GM23338 (cell line): ENCODE measurements around the gene HSPB2. TPM values are rescaled to one million over a fixed set of nuclear protein-coding genes. Genes with fewer than 3 reads are reported as not detected.

Experiments
- ATAC-seq: fragments of 200-7000 bp; cut with Tn5 transposase; 3 replicates; pipeline ENCODE4 v1.9.1; 2020
- DNase-seq: peaks from one replicate; pipeline ENCODE4 v3.0.0-alpha.2; 2015; ENCODE audit warnings: low spot score
- H2AFZ ChIP-seq: fragments of 200-600 bp; sonication (generic); 2 replicates; pipeline ENCODE4 v1.8.0; 2016; ENCODE audit warnings: antibody characterized with exemption, mild to moderate bottlenecking, moderate library complexity
- H3F3A ChIP-seq: fragments of 200-600 bp; sonication (generic); replicated peaks from 2 replicates; pipeline ENCODE4 v1.8.0; 2017; ENCODE audit warnings: antibody characterized with exemption, mixed run types, low read depth
- H3K27ac ChIP-seq: fragments of 200-600 bp; sonication (generic); 2 replicates; pipeline ENCODE4 v1.6.1; 2016; ENCODE audit warnings: low read depth
- H3K27me3 ChIP-seq: fragments of 200-600 bp; sonication (generic); 2 replicates; pipeline ENCODE4 v1.8.0; 2016; ENCODE audit warnings: mild to moderate bottlenecking, mixed run types, moderate library complexity; ENCODE audit not compliant: insufficient read depth
- H3K36me3 ChIP-seq: fragments of 200-600 bp; sonication (generic); 2 replicates; pipeline ENCODE4 v1.8.0; 2016; ENCODE audit warnings: mild to moderate bottlenecking; ENCODE audit not compliant: insufficient read depth
- H3K4me1 ChIP-seq: fragments of 200-600 bp; sonication (generic); 2 replicates; pipeline ENCODE4 v1.8.0; 2016; ENCODE audit warnings: mild to moderate bottlenecking, moderate library complexity; ENCODE audit not compliant: insufficient read depth
- H3K4me2 ChIP-seq: fragments of 200-600 bp; sonication (generic); 2 replicates; pipeline ENCODE4 v1.7.1; 2017; ENCODE audit warnings: mixed run types
- H3K4me3 ChIP-seq: fragments of 200-600 bp; sonication (generic); 2 replicates; pipeline ENCODE4 v1.6.1; 2016; ENCODE audit warnings: mixed run types
- H3K79me2 ChIP-seq: fragments of 200-600 bp; sonication (generic); replicated peaks from 2 replicates; pipeline ENCODE4 v1.8.0; 2017; ENCODE audit warnings: mild to moderate bottlenecking; ENCODE audit not compliant: insufficient read depth
- H3K9me2 ChIP-seq: fragments of 200-600 bp; sonication (generic); 2 replicates; pipeline ENCODE4 v1.8.0; 2017; ENCODE audit not compliant: insufficient read depth
- H4K20me1 ChIP-seq: fragments of 200-600 bp; sonication (generic); replicated peaks from 2 replicates; pipeline ENCODE4 v1.8.0; 2017; ENCODE audit warnings: mild to moderate bottlenecking; ENCODE audit not compliant: insufficient read depth
- H3K27ac Mint-ChIP-seq: 2 replicates; pipeline ENCODE4 v1.8.0; 2020; ENCODE audit warnings: inconsistent platforms, mild to moderate bottlenecking, moderate library complexity, mixed read lengths
- H3K27me3 Mint-ChIP-seq: 3 replicates; pipeline ENCODE4 v1.8.0; 2022; ENCODE audit warnings: low read depth, mild to moderate bottlenecking, moderate library complexity, mixed read lengths, inconsistent platforms; ENCODE audit not compliant: insufficient read depth, poor library complexity
- H3K36me3 Mint-ChIP-seq: 3 replicates; pipeline ENCODE4 v1.8.0; 2021; ENCODE audit warnings: low read depth, mild to moderate bottlenecking, inconsistent platforms, moderate library complexity, mixed read lengths
- H3K4me1 Mint-ChIP-seq: 3 replicates; pipeline ENCODE4 v1.8.0; 2020; ENCODE audit warnings: mild to moderate bottlenecking, inconsistent platforms, mixed read lengths
- H3K4me3 Mint-ChIP-seq: 3 replicates; pipeline ENCODE4 v1.8.0; 2021; ENCODE audit warnings: moderate library complexity, mild to moderate bottlenecking, inconsistent platforms, mixed read lengths
- H3K9me3 Mint-ChIP-seq: 3 replicates; pipeline ENCODE4 v1.8.0; 2020; ENCODE audit warnings: moderate library complexity, mild to moderate bottlenecking, inconsistent platforms, mixed read lengths
- CREB1 ChIP-seq: fragments of 250-450 bp; sonication (Bioruptor Pico); IDR thresholded peaks from 2 replicates; pipeline ENCODE4 v1.5.0; 2020; ENCODE audit warnings: low read depth, mild to moderate bottlenecking, moderate library complexity
- EZH2 ChIP-seq: fragments of 200-600 bp; sonication (generic); IDR thresholded peaks from one replicate; pipeline ENCODE4 v1.8.0; 2017; ENCODE audit warnings: antibody characterized with exemption, mild to moderate bottlenecking, low read depth; ENCODE audit not compliant: unreplicated experiment
- EZH2phosphoT487 ChIP-seq: fragments of 200-600 bp; sonication (generic); IDR thresholded peaks from one replicate; pipeline ENCODE4 v1.8.1; 2018; ENCODE audit warnings: antibody characterized with exemption; ENCODE audit not compliant: unreplicated experiment
- JUNB ChIP-seq: IDR thresholded peaks from one replicate; pipeline ENCODE4 v1.6.1; 2016; ENCODE audit warnings: antibody characterized with exemption; ENCODE audit not compliant: unreplicated experiment
- NANOG ChIP-seq: IDR thresholded peaks from 2 replicates; pipeline ENCODE4 v1.6.1; 2016; ENCODE audit warnings: antibody characterized with exemption, borderline replicate concordance
- POLR2AphosphoS5 ChIP-seq: IDR thresholded peaks from 2 replicates; pipeline ENCODE4 v1.6.1; 2016; ENCODE audit warnings: antibody characterized with exemption, low read depth
- STAT1 ChIP-seq: IDR thresholded peaks from one replicate; pipeline ENCODE4 v1.6.1; 2016; ENCODE audit warnings: antibody characterized with exemption; ENCODE audit not compliant: unreplicated experiment
- ZNF114 ChIP-seq: fragments of 250-450 bp; sonication (Bioruptor Pico); IDR thresholded peaks from 2 replicates; pipeline ENCODE4 v1.5.0; 2020; ENCODE audit warnings: mild to moderate bottlenecking, moderate library complexity
- ZNF331 ChIP-seq: fragments of 250-450 bp; sonication (Bioruptor Pico); IDR thresholded peaks from 2 replicates; pipeline ENCODE4 v1.5.0; 2020; ENCODE audit warnings: low read depth, mild to moderate bottlenecking, moderate library complexity
- polyA plus RNA-seq: library from polyadenylated mRNA; unstranded; fragments of >200 nt; fragmentation: Nextera tagmentation; extraction: Ambion mirVana; gene quantifications from 2 replicates; pipeline ENCODE4 v1.2.1, GENCODE V29; 2016
- total RNA-seq: library from RNA; depleted of rRNA; stranded (reverse); fragments of >200 nt; shearing (Covaris generic); gene quantifications from 2 replicates; pipeline ENCODE4 v1.2.3, GENCODE V29; 2014
- TF ChIP-seq, protein P1 (sequence below): IDR thresholded peaks from 2 replicates; pipeline ENCODE4 v1.6.1; 2016; ENCODE audit warnings: antibody characterized with exemption
- TF ChIP-seq, protein P2 (sequence below): IDR thresholded peaks from one replicate; pipeline ENCODE4 v1.6.1; 2018; ENCODE audit warnings: antibody characterized with exemption; ENCODE audit not compliant: unreplicated experiment
- TF ChIP-seq, protein P3 (sequence below), 2 experiments: fragments of 200-600 bp in 1 of 2; sonication (generic) in 1 of 2; conservative IDR thresholded peaks; 2 replicates each; pipeline versions ENCODE4 v1.5.1 to v1.6.1; 2016 to 2017; ENCODE audit warnings: antibody characterized with exemption in 2 of 2, low read depth in 2 of 2, mild to moderate bottlenecking in 2 of 2, moderate library complexity in 1 of 2
- TF ChIP-seq, protein P4 (sequence below): fragments of 250-450 bp; sonication (Bioruptor Pico); IDR thresholded peaks from 2 replicates; pipeline ENCODE4 v1.5.0; 2020; ENCODE audit warnings: mild to moderate bottlenecking, moderate library complexity

The HSPB2 gene
- total and polyA plus RNA-seq, 2 experiments from 2014 or later, result 1.0 to 2.6 TPM

DNA sequence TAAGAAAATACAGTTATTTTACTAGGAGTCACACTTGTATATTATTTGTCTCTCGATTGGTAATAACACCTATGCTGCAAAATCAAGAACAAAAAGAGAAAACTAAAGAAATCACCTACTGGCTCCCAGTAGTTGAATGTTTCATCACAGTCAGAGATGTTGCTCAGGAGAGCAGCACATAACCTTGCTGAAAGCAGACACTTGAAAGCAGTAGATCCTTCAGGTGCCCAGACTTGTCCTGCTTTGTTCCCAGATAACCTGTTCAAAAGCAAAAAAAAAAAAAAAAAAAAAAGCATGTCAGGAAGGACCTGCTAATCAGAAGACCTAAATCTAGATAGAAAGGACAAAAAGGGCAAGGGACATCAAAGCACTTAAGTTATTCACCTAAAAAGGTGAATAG, 42.4 kb upstream of the HSPB2 start:
- DNase-seq (no peak), ATAC-seq (no peak)
- peaks cover 6% of the 10 kb centered on the region for H3K27me3 Mint-ChIP-seq
- H3K4me3 Mint-ChIP-seq, result no peak overlapping the region
- Histone ChIP-seq H3K27me3 (no peaks in the 10 kb centered on the region), H3K4me3 (peak overlapping the region; percentile 80; the same call in 1 of the 2 replicates), H3K36me3 (0 out of 2 replicates have a peak, but pooled peaks cover 6% of the 10 kb centered on the region), H3K27ac (no peak overlapping the region), H3K9me2 (no peaks in the 10 kb centered on the region), H3K4me2 (no peak overlapping the region; the same call in 1 of the 2 replicates), H3K79me2 (no peaks in the 10 kb centered on the region), H3K4me1 (peaks cover 12% of the 10 kb centered on the region; the same call in 1 of the 2 replicates), H3F3A (no peaks in the 10 kb centered on the region), H2AFZ (no peak overlapping the region), H4K20me1 (no peaks in the 10 kb centered on the region)
- TF ChIP-seq JUNB, result no peak
- no peak for TF ChIP-seq CREB1 (CRISPR knock-in tag)
- TF ChIP-seq POLR2AphosphoS5, result no peak
- TF ChIP-seq STAT1, result no peak
- TF ChIP-seq ZNF114 (CRISPR knock-in tag), result no peak
- TF ChIP-seq, protein P1, sequence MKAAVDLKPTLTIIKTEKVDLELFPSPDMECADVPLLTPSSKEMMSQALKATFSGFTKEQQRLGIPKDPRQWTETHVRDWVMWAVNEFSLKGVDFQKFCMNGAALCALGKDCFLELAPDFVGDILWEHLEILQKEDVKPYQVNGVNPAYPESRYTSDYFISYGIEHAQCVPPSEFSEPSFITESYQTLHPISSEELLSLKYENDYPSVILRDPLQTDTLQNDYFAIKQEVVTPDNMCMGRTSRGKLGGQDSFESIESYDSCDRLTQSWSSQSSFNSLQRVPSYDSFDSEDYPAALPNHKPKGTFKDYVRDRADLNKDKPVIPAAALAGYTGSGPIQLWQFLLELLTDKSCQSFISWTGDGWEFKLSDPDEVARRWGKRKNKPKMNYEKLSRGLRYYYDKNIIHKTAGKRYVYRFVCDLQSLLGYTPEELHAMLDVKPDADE, result no peak
- no peak for TF ChIP-seq NANOG
- TF ChIP-seq, protein P2, sequence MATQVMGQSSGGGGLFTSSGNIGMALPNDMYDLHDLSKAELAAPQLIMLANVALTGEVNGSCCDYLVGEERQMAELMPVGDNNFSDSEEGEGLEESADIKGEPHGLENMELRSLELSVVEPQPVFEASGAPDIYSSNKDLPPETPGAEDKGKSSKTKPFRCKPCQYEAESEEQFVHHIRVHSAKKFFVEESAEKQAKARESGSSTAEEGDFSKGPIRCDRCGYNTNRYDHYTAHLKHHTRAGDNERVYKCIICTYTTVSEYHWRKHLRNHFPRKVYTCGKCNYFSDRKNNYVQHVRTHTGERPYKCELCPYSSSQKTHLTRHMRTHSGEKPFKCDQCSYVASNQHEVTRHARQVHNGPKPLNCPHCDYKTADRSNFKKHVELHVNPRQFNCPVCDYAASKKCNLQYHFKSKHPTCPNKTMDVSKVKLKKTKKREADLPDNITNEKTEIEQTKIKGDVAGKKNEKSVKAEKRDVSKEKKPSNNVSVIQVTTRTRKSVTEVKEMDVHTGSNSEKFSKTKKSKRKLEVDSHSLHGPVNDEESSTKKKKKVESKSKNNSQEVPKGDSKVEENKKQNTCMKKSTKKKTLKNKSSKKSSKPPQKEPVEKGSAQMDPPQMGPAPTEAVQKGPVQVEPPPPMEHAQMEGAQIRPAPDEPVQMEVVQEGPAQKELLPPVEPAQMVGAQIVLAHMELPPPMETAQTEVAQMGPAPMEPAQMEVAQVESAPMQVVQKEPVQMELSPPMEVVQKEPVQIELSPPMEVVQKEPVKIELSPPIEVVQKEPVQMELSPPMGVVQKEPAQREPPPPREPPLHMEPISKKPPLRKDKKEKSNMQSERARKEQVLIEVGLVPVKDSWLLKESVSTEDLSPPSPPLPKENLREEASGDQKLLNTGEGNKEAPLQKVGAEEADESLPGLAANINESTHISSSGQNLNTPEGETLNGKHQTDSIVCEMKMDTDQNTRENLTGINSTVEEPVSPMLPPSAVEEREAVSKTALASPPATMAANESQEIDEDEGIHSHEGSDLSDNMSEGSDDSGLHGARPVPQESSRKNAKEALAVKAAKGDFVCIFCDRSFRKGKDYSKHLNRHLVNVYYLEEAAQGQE, result no peak
- TF ChIP-seq EZH2phosphoT487, result no peak
- TF ChIP-seq, protein P3, sequence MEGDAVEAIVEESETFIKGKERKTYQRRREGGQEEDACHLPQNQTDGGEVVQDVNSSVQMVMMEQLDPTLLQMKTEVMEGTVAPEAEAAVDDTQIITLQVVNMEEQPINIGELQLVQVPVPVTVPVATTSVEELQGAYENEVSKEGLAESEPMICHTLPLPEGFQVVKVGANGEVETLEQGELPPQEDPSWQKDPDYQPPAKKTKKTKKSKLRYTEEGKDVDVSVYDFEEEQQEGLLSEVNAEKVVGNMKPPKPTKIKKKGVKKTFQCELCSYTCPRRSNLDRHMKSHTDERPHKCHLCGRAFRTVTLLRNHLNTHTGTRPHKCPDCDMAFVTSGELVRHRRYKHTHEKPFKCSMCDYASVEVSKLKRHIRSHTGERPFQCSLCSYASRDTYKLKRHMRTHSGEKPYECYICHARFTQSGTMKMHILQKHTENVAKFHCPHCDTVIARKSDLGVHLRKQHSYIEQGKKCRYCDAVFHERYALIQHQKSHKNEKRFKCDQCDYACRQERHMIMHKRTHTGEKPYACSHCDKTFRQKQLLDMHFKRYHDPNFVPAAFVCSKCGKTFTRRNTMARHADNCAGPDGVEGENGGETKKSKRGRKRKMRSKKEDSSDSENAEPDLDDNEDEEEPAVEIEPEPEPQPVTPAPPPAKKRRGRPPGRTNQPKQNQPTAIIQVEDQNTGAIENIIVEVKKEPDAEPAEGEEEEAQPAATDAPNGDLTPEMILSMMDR (conservative IDR thresholded peaks at IDR 0.05; ENCODE audit: low read depth in 2 of 2), result no peak
- TF ChIP-seq, protein P4, sequence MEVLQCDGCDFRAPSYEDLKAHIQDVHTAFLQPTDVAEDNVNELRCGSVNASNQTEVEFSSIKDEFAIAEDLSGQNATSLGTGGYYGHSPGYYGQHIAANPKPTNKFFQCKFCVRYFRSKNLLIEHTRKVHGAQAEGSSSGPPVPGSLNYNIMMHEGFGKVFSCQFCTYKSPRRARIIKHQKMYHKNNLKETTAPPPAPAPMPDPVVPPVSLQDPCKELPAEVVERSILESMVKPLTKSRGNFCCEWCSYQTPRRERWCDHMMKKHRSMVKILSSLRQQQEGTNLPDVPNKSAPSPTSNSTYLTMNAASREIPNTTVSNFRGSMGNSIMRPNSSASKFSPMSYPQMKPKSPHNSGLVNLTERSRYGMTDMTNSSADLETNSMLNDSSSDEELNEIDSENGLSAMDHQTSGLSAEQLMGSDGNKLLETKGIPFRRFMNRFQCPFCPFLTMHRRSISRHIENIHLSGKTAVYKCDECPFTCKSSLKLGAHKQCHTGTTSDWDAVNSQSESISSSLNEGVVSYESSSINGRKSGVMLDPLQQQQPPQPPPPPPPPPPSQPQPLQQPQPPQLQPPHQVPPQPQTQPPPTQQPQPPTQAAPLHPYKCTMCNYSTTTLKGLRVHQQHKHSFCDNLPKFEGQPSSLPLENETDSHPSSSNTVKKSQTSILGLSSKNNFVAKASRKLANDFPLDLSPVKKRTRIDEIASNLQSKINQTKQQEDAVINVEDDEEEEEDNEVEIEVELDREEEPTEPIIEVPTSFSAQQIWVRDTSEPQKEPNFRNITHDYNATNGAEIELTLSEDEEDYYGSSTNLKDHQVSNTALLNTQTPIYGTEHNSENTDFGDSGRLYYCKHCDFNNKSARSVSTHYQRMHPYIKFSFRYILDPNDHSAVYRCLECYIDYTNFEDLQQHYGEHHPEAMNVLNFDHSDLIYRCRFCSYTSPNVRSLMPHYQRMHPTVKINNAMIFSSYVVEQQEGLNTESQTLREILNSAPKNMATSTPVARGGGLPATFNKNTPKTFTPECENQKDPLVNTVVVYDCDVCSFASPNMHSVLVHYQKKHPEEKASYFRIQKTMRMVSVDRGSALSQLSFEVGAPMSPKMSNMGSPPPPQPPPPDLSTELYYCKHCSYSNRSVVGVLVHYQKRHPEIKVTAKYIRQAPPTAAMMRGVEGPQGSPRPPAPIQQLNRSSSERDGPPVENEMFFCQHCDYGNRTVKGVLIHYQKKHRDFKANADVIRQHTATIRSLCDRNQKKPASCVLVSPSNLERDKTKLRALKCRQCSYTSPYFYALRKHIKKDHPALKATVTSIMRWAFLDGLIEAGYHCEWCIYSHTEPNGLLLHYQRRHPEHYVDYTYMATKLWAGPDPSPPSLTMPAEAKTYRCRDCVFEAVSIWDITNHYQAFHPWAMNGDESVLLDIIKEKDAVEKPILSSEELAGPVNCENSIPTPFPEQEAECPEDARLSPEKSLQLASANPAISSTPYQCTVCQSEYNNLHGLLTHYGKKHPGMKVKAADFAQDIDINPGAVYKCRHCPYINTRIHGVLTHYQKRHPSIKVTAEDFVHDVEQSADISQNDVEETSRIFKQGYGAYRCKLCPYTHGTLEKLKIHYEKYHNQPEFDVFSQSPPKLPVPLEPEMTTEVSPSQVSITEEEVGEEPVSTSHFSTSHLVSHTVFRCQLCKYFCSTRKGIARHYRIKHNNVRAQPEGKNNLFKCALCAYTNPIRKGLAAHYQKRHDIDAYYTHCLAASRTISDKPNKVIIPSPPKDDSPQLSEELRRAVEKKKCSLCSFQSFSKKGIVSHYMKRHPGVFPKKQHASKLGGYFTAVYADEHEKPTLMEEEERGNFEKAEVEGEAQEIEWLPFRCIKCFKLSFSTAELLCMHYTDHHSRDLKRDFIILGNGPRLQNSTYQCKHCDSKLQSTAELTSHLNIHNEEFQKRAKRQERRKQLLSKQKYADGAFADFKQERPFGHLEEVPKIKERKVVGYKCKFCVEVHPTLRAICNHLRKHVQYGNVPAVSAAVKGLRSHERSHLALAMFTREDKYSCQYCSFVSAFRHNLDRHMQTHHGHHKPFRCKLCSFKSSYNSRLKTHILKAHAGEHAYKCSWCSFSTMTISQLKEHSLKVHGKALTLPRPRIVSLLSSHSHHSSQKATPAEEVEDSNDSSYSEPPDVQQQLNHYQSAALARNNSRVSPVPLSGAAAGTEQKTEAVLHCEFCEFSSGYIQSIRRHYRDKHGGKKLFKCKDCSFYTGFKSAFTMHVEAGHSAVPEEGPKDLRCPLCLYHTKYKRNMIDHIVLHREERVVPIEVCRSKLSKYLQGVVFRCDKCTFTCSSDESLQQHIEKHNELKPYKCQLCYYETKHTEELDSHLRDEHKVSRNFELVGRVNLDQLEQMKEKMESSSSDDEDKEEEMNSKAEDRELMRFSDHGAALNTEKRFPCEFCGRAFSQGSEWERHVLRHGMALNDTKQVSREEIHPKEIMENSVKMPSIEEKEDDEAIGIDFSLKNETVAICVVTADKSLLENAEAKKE (CRISPR knock-in tag), result no peak
- TF ChIP-seq ZNF331 (CRISPR knock-in tag), result no peak
- TF ChIP-seq EZH2, result no peak
- no peaks in the 10 kb centered on the region for H3K9me3 Mint-ChIP-seq
- peaks cover 11% of the 10 kb centered on the region; the same call in 2 of the 3 replicates for H3K4me1 Mint-ChIP-seq
- H3K27ac Mint-ChIP-seq, result no peak overlapping the region
- peaks cover 13% of the 10 kb centered on the region for H3K36me3 Mint-ChIP-seq
